Kidney epithelial cell (primary cell): ENCODE measurements around the gene NKX1-2. TPM values are rescaled to one million over a fixed set of nuclear protein-coding genes. Genes with fewer than 3 reads are reported as not detected.

Experiments used
- DNase-seq: peaks from one replicate; pipeline ENCODE4 v3.0.0-alpha.2; 2010; ENCODE audit warnings: low read depth
- H3K27me3 ChIP-seq: 2 replicates; pipeline ENCODE4 v1.6.0; 2011; ENCODE audit warnings: low read length; ENCODE audit not compliant: control insufficient read depth, insufficient read depth
- H3K36me3 ChIP-seq: 2 replicates; pipeline ENCODE4 v1.5.1; 2011; ENCODE audit warnings: low read length; ENCODE audit not compliant: control insufficient read depth, insufficient read depth
- H3K4me3 ChIP-seq: 2 replicates; pipeline ENCODE4 v1.5.1; 2011; ENCODE audit warnings: low read depth, mild to moderate bottlenecking, control low read depth, low read length
- total RNA-seq: library from RNA; depleted of rRNA; stranded (reverse); fragments of >200 nt; gene quantifications from 2 replicates; pipeline ENCODE4 v1.2.3, GENCODE V29; 2015
- TF ChIP-seq, protein P1 (sequence below): IDR thresholded peaks from 2 replicates; pipeline ENCODE4 v1.5.1; 2011; ENCODE audit warnings: mild to moderate bottlenecking, moderate library complexity, low read length, control low read depth, inconsistent platforms; ENCODE audit not compliant: insufficient read depth, poor library complexity, severe bottlenecking

NKX1-2 gene
- total RNA-seq, 1 donor from 2014 or later: not detected

DNA sequence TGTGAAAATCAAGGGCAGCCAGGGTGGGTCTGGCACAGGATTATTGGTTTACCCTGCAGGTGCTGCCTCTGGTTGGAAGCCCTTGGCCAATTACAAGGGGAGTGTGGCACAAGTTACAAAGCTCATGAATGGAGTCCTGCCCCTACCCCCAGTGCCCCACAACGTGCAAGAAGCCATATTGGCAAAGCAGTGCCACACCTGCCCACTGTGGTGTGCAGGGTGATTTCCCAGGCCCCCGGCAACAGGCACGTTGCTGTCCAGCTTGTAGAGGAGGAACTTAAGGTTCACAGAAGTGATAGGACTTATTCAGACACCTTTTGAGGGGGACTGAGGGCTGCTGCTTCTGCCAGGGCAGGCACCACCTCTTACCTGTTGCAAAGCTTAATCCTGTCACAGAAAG is 23.2 kb upstream of the NKX1-2 start:
- TF ChIP-seq, protein P1, sequence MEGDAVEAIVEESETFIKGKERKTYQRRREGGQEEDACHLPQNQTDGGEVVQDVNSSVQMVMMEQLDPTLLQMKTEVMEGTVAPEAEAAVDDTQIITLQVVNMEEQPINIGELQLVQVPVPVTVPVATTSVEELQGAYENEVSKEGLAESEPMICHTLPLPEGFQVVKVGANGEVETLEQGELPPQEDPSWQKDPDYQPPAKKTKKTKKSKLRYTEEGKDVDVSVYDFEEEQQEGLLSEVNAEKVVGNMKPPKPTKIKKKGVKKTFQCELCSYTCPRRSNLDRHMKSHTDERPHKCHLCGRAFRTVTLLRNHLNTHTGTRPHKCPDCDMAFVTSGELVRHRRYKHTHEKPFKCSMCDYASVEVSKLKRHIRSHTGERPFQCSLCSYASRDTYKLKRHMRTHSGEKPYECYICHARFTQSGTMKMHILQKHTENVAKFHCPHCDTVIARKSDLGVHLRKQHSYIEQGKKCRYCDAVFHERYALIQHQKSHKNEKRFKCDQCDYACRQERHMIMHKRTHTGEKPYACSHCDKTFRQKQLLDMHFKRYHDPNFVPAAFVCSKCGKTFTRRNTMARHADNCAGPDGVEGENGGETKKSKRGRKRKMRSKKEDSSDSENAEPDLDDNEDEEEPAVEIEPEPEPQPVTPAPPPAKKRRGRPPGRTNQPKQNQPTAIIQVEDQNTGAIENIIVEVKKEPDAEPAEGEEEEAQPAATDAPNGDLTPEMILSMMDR: no peak
- no peak overlapping the region for H3K4me3 ChIP-seq
- no peak for DNase-seq
- H3K27me3 ChIP-seq: no peaks in the 10 kb centered on the region
- no peaks in the 10 kb centered on the region for H3K36me3 ChIP-seq

DNA sequence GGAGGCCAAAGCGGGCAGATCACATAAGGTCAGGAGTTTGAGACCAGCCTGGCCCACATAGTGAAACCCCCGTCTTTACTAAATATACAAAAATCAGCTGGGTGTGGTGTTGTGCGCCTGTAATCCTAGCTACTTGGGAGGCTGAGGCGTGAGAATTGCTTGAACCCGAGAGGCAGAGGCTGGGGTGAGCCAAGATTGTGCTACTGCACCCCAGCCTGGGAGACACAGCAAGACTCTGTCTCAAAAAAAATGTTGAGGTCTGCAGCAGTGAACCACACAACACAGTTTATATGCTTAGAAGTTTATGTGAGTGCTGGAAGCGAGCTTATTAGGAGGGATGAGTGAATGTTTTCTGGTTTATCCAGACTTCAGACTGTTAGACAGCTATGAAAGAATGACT is 22.2 kb upstream of the NKX1-2 start:
- no peak for DNase-seq
- Histone ChIP-seq H3K36me3 (no peaks in the 10 kb centered on the region), H3K4me3 (no peak overlapping the region), H3K27me3 (no peaks in the 10 kb centered on the region)
- TF ChIP-seq, protein P1: no peak

- Histone ChIP-seq H3K27me3 (no peaks in the 10 kb centered on the region), H3K4me3 (no peak overlapping the region), H3K36me3 (no peaks in the 10 kb centered on the region)
- no peak for DNase-seq
- TF ChIP-seq, protein P1: no peak
Observed at GRCh38 chr10:124470544-124471434, 21.0 kb upstream of the NKX1-2 start.

DNA sequence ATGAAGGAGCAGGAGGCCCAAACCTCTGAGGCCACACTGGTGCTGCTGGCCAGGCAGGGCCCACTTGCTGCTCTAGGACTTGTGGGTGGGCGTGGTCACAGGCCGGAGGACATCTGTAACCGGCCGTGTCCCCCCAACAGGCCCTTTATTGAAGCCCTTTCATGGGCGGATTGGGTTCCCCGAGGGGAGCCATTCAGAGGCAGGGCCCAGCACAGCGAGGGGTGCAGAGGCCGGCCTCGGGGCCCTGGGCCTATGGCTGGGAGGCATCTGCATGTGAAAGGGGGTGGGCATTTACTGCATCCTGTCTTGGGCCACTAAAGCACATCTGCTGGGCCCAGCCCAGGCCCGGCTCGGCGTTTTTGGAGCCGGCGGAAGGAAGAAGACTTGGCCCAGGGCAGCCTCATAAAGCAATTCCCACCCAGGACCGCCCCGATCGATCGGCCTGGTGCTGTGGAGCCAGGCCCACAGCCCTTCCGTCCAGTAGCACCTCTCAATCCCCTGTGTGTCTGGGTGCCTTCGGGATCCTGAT is 20.2 kb upstream of the NKX1-2 start:
- H3K27me3 ChIP-seq: no peaks in the 10 kb centered on the region
- H3K4me3 ChIP-seq: no peak overlapping the region
- no peak for DNase-seq
- TF ChIP-seq, protein P1: no peak
- no peaks in the 10 kb centered on the region for H3K36me3 ChIP-seq

- TF ChIP-seq, protein P1: no peak
Observed at GRCh38 chr10:124468624-124469023, 18.8 kb upstream of the NKX1-2 start.

More at GRCh38 chr10:124468624-124469023, 18.8 kb upstream of the NKX1-2 start:
- Histone ChIP-seq H3K27me3 (no peaks in the 10 kb centered on the region), H3K4me3 (no peak overlapping the region), H3K36me3 (no peaks in the 10 kb centered on the region)
- DNase-seq: no peak
